IMR-90 (cell line): ENCODE measurements around the gene APAF1. TPM values are rescaled to one million over a fixed set of nuclear protein-coding genes. Genes with fewer than 3 reads are reported as not detected.
A peak's percentile ranks its signal among the peaks of the same experiment; 100 is the strongest.

Experiments
- ATAC-seq: fragments of 200-7000 bp; cut with Tn5 transposase; 2 replicates; pipeline ENCODE4 v1.9.1; 2020; ENCODE audit warnings: low read depth, mild to moderate bottlenecking, moderate library complexity
- BruUV-seq: library from RNA; stranded (reverse); fragments of 400-500 nt; replicated peaks from 2 replicates; lab custom pipeline; 2021; lab: Mats Ljungman, UMichigan
- CTCF ChIA-PET: fragments of 300-600 bp; formaldehyde crosslinking; extraction: SDS; loops from one replicate; lab custom pipeline; 2021; ENCODE audit warnings: antibody characterized with exemption; lab: Yijun Ruan, JAX
- POLR2A ChIA-PET: fragments of 300-600 bp; sonication (Branson Sonifier 250); formaldehyde crosslinking; loops from one replicate; lab custom pipeline; 2022; ENCODE audit warnings: antibody characterized with exemption; ENCODE audit not compliant: unreplicated experiment; lab: Charles Lee
- DNase-seq: peaks from one replicate; pipeline ENCODE4 v3.0.0; 2013
- H2AFZ ChIP-seq: replicated peaks from 2 replicates; pipeline ENCODE3; 2013; ENCODE audit warnings: low read length, mild to moderate bottlenecking; ENCODE audit not compliant: poor library complexity
- H2AK5ac ChIP-seq: 2 replicates; pipeline ENCODE4 v1.6.1; 2013; ENCODE audit warnings: low read depth, low read length, inconsistent platforms
- H2AK9ac ChIP-seq: replicated peaks from 2 replicates; pipeline ENCODE3; 2013; ENCODE audit warnings: mild to moderate bottlenecking, low read depth, low read length, moderate library complexity; ENCODE audit not compliant: poor library complexity
- H2BK120ac ChIP-seq: 2 replicates; pipeline ENCODE4 v1.6.1; 2013; ENCODE audit warnings: low read depth, low read length, inconsistent platforms
- H2BK15ac ChIP-seq: 3 replicates; pipeline ENCODE4 v1.6.1; 2013; ENCODE audit warnings: low read depth, low read length, inconsistent platforms
- H2BK20ac ChIP-seq: 2 replicates; pipeline ENCODE4 v1.6.1; 2013; ENCODE audit warnings: low read depth, mild to moderate bottlenecking, inconsistent platforms, low read length, moderate library complexity
- H2BK5ac ChIP-seq: 2 replicates; pipeline ENCODE4 v1.6.1; 2013; ENCODE audit warnings: mild to moderate bottlenecking, low read depth, low read length, inconsistent platforms; ENCODE audit not compliant: poor library complexity, severe bottlenecking
- H3K14ac ChIP-seq: replicated peaks from 2 replicates; pipeline ENCODE4 v1.6.1; 2013; ENCODE audit warnings: low read depth, low read length, inconsistent platforms
- H3K18ac ChIP-seq: 2 replicates; pipeline ENCODE4 v1.6.1; 2013; ENCODE audit warnings: low read depth, low read length, control low read depth
- H3K23ac ChIP-seq: 2 replicates; pipeline ENCODE4 v1.6.1; 2013; ENCODE audit warnings: low read depth, low read length, inconsistent platforms
- H3K27ac ChIP-seq: 2 replicates; pipeline ENCODE4 v1.5.1; 2013; ENCODE audit warnings: mild to moderate bottlenecking, control low read depth, low read length; ENCODE audit not compliant: insufficient read depth
- H3K27me3 ChIP-seq: 2 replicates; pipeline ENCODE4 v1.6.1; 2013; ENCODE audit warnings: low read length; ENCODE audit not compliant: control insufficient read depth, insufficient read depth
- H3K36me3 ChIP-seq: 2 replicates; pipeline ENCODE4 v1.6.1; 2013; ENCODE audit warnings: low read length, mixed read lengths; ENCODE audit not compliant: control insufficient read depth, insufficient read depth
- H3K4ac ChIP-seq: 2 replicates; pipeline ENCODE4 v1.6.1; 2013; ENCODE audit warnings: low read depth, low read length, inconsistent platforms
- H3K4me1 ChIP-seq: 2 replicates; pipeline ENCODE4 v1.6.1; 2013; ENCODE audit warnings: low read length, mixed read lengths; ENCODE audit not compliant: control insufficient read depth, insufficient read depth
- H3K4me2 ChIP-seq: 2 replicates; pipeline ENCODE4 v1.6.1; 2013; ENCODE audit warnings: low read depth, mild to moderate bottlenecking, control low read depth, low read length, moderate library complexity
- H3K4me3 ChIP-seq: 2 replicates; pipeline ENCODE4 v1.5.1; 2013; ENCODE audit warnings: low read depth, mild to moderate bottlenecking, control low read depth, low read length, moderate library complexity; ENCODE audit not compliant: insufficient read depth
- H3K56ac ChIP-seq: 2 replicates; pipeline ENCODE4 v1.6.1; 2013; ENCODE audit warnings: low read length, inconsistent platforms; ENCODE audit not compliant: insufficient read depth; ENCODE audit errors: extremely low read depth
- H3K79me1 ChIP-seq, 2 experiments: 2 replicates each; pipeline ENCODE4 v1.6.1; 2013; ENCODE audit warnings: low read length in 2 of 2, inconsistent platforms in 1 of 2, low read depth in 1 of 2
- H3K9ac ChIP-seq: 2 replicates; pipeline ENCODE4 v1.6.1; 2013; ENCODE audit warnings: low read depth, low read length, control low read depth
- H3K9me1 ChIP-seq: 2 replicates; pipeline ENCODE4 v1.6.1; 2013; ENCODE audit warnings: low read length, inconsistent platforms; ENCODE audit not compliant: insufficient read depth
- H3K9me3 ChIP-seq: 2 replicates; pipeline ENCODE4 v1.6.1; 2013; ENCODE audit warnings: low read length; ENCODE audit not compliant: control insufficient read depth, insufficient read depth
- H4K20me1 ChIP-seq: 2 replicates; pipeline ENCODE4 v1.6.1; 2013; ENCODE audit warnings: low read length, inconsistent platforms; ENCODE audit not compliant: insufficient read depth
- H4K5ac ChIP-seq: 2 replicates; pipeline ENCODE4 v1.6.1; 2013; ENCODE audit warnings: mild to moderate bottlenecking, low read depth, low read length, control low read depth
- H4K8ac ChIP-seq, 2 experiments: 2 replicates each; pipeline ENCODE4 v1.6.1; 2013; ENCODE audit warnings: low read depth in 2 of 2, low read length in 2 of 2, control low read depth in 1 of 2, inconsistent platforms in 1 of 2
- H4K91ac ChIP-seq: 2 replicates; pipeline ENCODE4 v1.6.1; 2013; ENCODE audit warnings: low read depth, low read length, inconsistent platforms; ENCODE audit not compliant: insufficient read depth
- CEBPB ChIP-seq: IDR thresholded peaks from 2 replicates; pipeline ENCODE4 v1.6.1; 2012; ENCODE audit warnings: low read depth, low read length, improper control_type of control experiment
- CHD1 ChIP-seq: IDR thresholded peaks from 2 replicates; pipeline ENCODE4 v1.6.1; 2012; ENCODE audit warnings: low read depth, low read length, improper control_type of control experiment
- CTCF ChIP-seq: conservative IDR thresholded peaks from 2 replicates; pipeline ENCODE4 v1.5.1; 2012; ENCODE audit warnings: mild to moderate bottlenecking, low read depth, low read length, improper control_type of control experiment
- ELK1 ChIP-seq: fragments of 150-350 bp; IDR thresholded peaks from 2 replicates; pipeline ENCODE4 v1.6.1; 2016; ENCODE audit warnings: low read depth, mild to moderate bottlenecking, low read length, moderate library complexity, borderline replicate concordance
- FOS ChIP-seq: fragments of 150-350 bp; IDR thresholded peaks from 2 replicates; pipeline ENCODE4 v1.6.1; 2016; ENCODE audit warnings: low read depth, low read length
- MAFK ChIP-seq: IDR thresholded peaks from 2 replicates; pipeline ENCODE4 v1.6.1; 2012; ENCODE audit warnings: low read depth, low read length, improper control_type of control experiment
- MAZ ChIP-seq: IDR thresholded peaks from 2 replicates; pipeline ENCODE4 v1.6.1; 2012; ENCODE audit warnings: low read depth, mild to moderate bottlenecking, low read length, improper control_type of control experiment, moderate library complexity, borderline replicate concordance
- MXI1 ChIP-seq: IDR thresholded peaks from 2 replicates; pipeline ENCODE4 v1.6.1; 2012; ENCODE audit warnings: low read depth, mild to moderate bottlenecking, low read length, moderate library complexity, borderline replicate concordance
- NFE2L2 ChIP-seq: fragments of 150-350 bp; IDR thresholded peaks from 2 replicates; pipeline ENCODE4 v1.6.1; 2016; ENCODE audit warnings: low read depth, mild to moderate bottlenecking, low read length
- POLR2A ChIP-seq: IDR thresholded peaks from 2 replicates; pipeline ENCODE4 v1.6.1; 2012; ENCODE audit warnings: mild to moderate bottlenecking, low read depth, low read length
- RAD21 ChIP-seq: IDR thresholded peaks from 2 replicates; pipeline ENCODE4 v1.6.1; 2012; ENCODE audit warnings: low read length, improper control_type of control experiment
- RCOR1 ChIP-seq: IDR thresholded peaks from 2 replicates; pipeline ENCODE4 v1.6.1; 2012; ENCODE audit warnings: mild to moderate bottlenecking, low read length, improper control_type of control experiment; ENCODE audit not compliant: insufficient replicate concordance
- RFX5 ChIP-seq: IDR thresholded peaks from 2 replicates; pipeline ENCODE4 v1.8.0; 2012; ENCODE audit warnings: low read depth, mild to moderate bottlenecking, low read length, moderate library complexity
- SMC3 ChIP-seq: fragments of 150-350 bp; IDR thresholded peaks from 2 replicates; pipeline ENCODE4 v1.6.1; 2016; ENCODE audit warnings: low read depth, mild to moderate bottlenecking, antibody characterized with exemption, low read length, moderate library complexity
- WGBS, 2 experiments: methylation state at CpG; one replicate each; pipeline versions ENCODE4 v1.1.5 to v1.1.7; 2013; ENCODE audit warnings: missing lambda C conversion rate in 2 of 2; ENCODE audit not compliant: insufficient read length in 1 of 2; ENCODE audit errors: extremely low coverage in 2 of 2; 5-methylcytosine and 5-hydroxymethylcytosine counted together
- dilution Hi-C: fragments of 300-500 bp; cut with HindIII; formaldehyde crosslinking; loops from one replicate; pipeline ENCODE4 v1.14.3; 2018; ENCODE audit warnings: low sequenced_read_pairs; ENCODE audit not compliant: unreplicated experiment
- in situ Hi-C: fragments of 300-500 bp; cut with MboI; formaldehyde crosslinking; loops from 3 replicates; pipeline ENCODE4 v1.14.3; 2019; ENCODE audit warnings: low sequenced_read_pairs, inconsistent platforms, mixed read lengths
- intact Hi-C: fragments of 100-400 bp; cut with micrococcal nuclease; formaldehyde crosslinking; loops from 2 replicates; pipeline ENCODE4 v1.10.0; 2022
- polyA plus RNA-seq, 3 experiments: library from polyadenylated mRNA; depleted of rRNA; stranded (reverse); fragments of >200 nt; gene quantifications; 2 replicates each; pipeline ENCODE4 v1.2.3, GENCODE V29; 2012; ENCODE audit warnings: low replicate concordance in 1 of 3
- total RNA-seq: library from RNA; depleted of rRNA; stranded (reverse); fragments of >200 nt; gene quantifications from 2 replicates; pipeline ENCODE4 v1.2.3, GENCODE V29; 2012
- TF ChIP-seq, protein P1 (sequence below): fragments of 150-350 bp; IDR thresholded peaks from 2 replicates; pipeline ENCODE4 v1.6.1; 2017; ENCODE audit warnings: mild to moderate bottlenecking, antibody characterized with exemption, low read length, low read depth

Gene APAF1
- total and polyA plus RNA-seq, 2 of the 4 experiments (the other 2 are of a cell fraction), result 10.9 to 32.8 TPM

DNA sequence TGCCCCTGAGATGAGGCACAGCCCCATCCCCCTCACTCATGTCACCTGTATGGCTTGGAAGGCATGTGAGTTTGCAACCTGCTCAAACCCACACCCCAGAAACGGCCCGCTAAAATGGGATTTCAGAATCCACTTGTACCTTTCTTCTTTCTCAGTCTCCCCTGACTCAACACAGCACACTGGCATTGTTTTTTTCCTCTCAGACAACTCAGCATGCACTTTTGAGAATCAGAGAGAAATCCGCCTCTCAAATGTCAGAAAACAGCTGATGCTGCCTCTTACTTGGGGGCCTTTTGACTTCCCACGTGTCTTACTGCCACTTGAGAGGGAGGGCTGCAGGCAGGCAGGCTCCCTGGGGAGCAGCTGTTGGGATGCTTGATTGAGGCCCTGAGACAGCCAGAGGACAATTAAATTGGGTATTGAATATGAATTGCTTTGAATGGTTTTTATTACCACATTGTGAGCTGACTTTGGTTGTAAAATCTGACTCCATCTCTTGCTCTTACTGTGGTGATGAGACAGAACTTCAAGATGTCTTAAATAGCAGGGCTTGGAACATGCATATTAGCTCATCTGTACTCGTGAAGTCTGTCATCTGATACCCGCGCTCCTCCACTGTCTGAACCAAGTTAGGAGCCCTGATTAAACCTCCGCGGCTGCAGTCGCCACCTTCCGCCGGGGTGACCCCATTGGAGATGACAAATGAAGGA, 96.6 kb downstream of the APAF1 start:
- DNase-seq, result peak; percentile 19
- H3K18ac ChIP-seq, result no peak overlapping the region
- no peak overlapping the region for H2AFZ ChIP-seq
- POLR2A ChIA-PET, result no interaction called here
- no peak overlapping the region for H3K56ac ChIP-seq
- H3K23ac ChIP-seq, result no peak overlapping the region
- H2BK20ac ChIP-seq, result no peak overlapping the region
- no peak overlapping the region for H4K8ac ChIP-seq
- H3K4ac ChIP-seq, result no peak overlapping the region
- H2AK5ac ChIP-seq, result no peak overlapping the region
- no peaks in the 10 kb centered on the region for H3K9me3 ChIP-seq
- no peak overlapping the region for H3K4me2 ChIP-seq
- no peak overlapping the region for H2AK9ac ChIP-seq
- no TSS peak for BruUV-seq
- H3K4me1 ChIP-seq, result peaks cover 8% of the 10 kb centered on the region; the same call in 1 of the 2 replicates
- H4K91ac ChIP-seq, result no peak overlapping the region
- H3K9me1 ChIP-seq, result peaks cover under 1% of the 10 kb centered on the region
- 65% methylated on average over 4 of the region's 12 CpGs; no CpG with 5 or more reads in 1 of the 2 experiments for WGBS, 2 experiments
- H4K5ac ChIP-seq, result no peak overlapping the region
- no peak overlapping the region for H3K27ac ChIP-seq
- in situ Hi-C loops (no loop called here), dilution Hi-C loops (no loop called here), intact Hi-C loops (no loop called here)
- no peak overlapping the region for H3K4me3 ChIP-seq
- H3K14ac ChIP-seq, result no peak overlapping the region
- CTCF ChIA-PET, result interaction anchor here (0.5 to 0.8 kb wide), 3 partner anchors 11 to 257 kb away, joined by 3 to 5 read pairs (median 4); no protein-coding TSS in a partner anchor
- TF ChIP-seq RCOR1, result no peak
- TF ChIP-seq RAD21, result no peak
- TF ChIP-seq CTCF, result no peak
- TF ChIP-seq NFE2L2, result no peak
- TF ChIP-seq CEBPB, result no peak
- no peak for TF ChIP-seq ELK1
- TF ChIP-seq MAFK, result no peak
- TF ChIP-seq CHD1, result no peak
- no peak for TF ChIP-seq RFX5
- TF ChIP-seq FOS, result no peak
- no peak for TF ChIP-seq MXI1
- no peak for TF ChIP-seq MAZ
- TF ChIP-seq, protein P1, sequence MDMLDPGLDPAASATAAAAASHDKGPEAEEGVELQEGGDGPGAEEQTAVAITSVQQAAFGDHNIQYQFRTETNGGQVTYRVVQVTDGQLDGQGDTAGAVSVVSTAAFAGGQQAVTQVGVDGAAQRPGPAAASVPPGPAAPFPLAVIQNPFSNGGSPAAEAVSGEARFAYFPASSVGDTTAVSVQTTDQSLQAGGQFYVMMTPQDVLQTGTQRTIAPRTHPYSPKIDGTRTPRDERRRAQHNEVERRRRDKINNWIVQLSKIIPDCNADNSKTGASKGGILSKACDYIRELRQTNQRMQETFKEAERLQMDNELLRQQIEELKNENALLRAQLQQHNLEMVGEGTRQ, result no peak
- TF ChIP-seq SMC3, result no peak
- TF ChIP-seq POLR2A, result no peak
- H2BK120ac ChIP-seq, result no peak overlapping the region
- no peaks in the 10 kb centered on the region for H3K36me3 ChIP-seq
- no peaks in the 10 kb centered on the region for H4K20me1 ChIP-seq
- peaks cover 7% of the 10 kb centered on the region; the same call in 1 of the 2 replicates for H3K27me3 ChIP-seq
- no peak overlapping the region for H2BK15ac ChIP-seq
- no peak overlapping the region for H2BK5ac ChIP-seq
- H3K79me1 ChIP-seq, result no peaks in the 10 kb centered on the region
- no peak overlapping the region for H3K9ac ChIP-seq
- no peak for ATAC-seq
